Measurements from ENCODE around the gene LMAN1L.

Gene LMAN1L

DNA sequence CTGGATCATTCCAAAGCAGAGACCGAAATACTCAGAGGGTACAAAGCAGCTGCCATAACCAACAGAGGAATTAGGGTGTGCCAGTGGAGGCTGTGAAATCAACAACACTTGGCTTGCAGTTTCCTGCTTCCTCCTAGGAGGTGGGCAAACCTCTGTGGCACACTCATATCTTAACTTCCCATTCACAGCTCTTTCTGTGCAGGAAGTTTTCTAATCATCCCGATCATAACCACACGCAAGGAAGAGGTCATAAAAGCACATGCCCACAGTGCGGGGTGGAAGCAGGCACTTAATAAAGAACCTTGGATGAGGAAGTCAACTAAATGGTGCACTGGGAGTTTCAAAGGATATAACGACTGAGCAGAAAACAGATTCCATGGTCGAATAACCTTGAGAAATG, 55.4 kb downstream of the LMAN1L start:
- TF ChIP-seq, protein P1, sequence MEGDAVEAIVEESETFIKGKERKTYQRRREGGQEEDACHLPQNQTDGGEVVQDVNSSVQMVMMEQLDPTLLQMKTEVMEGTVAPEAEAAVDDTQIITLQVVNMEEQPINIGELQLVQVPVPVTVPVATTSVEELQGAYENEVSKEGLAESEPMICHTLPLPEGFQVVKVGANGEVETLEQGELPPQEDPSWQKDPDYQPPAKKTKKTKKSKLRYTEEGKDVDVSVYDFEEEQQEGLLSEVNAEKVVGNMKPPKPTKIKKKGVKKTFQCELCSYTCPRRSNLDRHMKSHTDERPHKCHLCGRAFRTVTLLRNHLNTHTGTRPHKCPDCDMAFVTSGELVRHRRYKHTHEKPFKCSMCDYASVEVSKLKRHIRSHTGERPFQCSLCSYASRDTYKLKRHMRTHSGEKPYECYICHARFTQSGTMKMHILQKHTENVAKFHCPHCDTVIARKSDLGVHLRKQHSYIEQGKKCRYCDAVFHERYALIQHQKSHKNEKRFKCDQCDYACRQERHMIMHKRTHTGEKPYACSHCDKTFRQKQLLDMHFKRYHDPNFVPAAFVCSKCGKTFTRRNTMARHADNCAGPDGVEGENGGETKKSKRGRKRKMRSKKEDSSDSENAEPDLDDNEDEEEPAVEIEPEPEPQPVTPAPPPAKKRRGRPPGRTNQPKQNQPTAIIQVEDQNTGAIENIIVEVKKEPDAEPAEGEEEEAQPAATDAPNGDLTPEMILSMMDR (IDR thresholded peaks at IDR 0.05): no peak

DNA sequence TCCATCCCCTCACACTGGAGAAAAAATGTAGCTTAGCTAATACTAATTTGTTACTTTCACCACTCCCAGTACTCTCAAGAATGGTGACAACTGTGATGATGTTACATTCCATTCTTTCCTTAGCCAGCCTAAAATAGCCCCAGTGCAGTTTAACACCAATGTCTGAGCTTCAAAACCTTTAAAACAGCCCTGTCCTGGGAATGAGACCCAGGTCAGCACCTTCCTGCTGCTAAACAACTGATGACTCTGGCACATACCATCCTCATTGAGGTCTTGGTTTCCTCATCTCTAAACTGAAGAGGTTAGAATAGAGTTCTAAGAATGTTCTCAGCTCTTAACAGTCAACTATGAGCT, 56.7 kb downstream of the LMAN1L start:
- TF ChIP-seq, protein P1 (IDR thresholded peaks at IDR 0.05): no peak

DNA sequence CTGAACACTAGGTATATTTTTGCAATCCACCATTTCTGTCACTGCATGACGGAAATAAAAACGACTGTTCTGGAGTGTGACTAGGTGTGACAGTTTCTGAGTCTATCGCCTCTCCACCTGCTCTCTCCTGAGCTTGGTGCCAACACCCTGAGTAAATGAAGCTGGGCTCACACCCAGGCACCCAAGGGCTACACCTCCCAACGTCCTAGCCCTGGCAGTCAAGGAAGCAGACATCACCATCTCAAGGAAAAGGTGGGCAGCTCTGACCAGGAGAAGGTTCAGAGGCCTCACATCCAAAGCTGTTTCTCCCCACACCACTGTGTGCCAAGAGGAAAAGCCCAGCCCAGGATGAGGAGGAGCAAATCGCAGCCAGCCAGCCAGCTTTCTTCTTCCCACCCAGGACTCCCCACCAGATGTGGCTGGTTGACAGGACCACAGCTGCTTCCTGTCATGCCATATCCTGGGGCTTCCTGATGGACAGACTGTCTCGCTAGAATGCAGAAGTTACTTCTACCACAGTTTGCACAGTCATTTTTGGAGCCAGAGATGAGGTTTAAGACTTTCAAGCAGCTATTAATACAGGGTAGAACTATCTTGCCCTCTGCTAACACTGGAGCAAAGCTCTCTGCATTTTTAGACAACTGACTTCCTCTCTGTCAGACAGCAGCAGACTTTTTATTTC, 57.2 kb downstream of the LMAN1L start:
- TF ChIP-seq, protein P1 (IDR thresholded peaks at IDR 0.05): no peak

DNA sequence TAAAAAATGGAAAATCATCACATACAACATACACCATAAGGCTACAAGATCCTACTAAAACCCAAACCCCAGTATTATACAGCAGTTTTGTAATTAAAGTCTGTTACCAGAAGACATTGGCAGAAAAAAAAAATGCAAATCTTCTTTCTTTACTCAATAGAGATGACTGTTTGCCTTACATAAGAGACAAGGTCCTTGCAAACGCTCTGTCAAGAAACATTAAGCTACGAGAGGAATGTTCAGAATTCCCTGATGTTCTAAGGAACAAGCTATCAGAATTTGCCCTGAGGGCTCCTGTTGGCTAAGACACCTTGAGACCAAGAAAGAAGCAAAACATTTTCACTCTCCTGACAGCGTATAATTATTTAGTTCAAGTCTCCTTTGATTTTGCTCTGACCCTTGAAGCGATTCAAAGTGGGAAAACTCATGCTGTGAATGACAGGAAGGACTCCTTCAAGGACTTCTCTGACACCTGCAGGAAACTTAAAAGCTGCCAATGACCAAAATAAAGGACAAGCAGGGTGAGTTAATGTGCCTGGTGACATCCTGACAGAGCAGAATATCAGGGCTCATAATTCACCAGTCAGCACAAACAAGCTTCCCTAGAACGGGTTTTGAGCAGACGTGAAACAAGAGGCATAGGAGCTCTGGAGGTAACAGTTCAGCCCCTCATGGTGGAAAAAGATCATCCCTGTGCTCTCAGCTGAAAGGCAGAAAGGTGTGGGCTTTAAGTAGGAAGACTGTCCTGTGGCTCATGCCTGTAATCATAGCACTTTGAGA, 58.0 kb downstream of the LMAN1L start:
- TF ChIP-seq, protein P1 (IDR thresholded peaks at IDR 0.05): no peak

DNA sequence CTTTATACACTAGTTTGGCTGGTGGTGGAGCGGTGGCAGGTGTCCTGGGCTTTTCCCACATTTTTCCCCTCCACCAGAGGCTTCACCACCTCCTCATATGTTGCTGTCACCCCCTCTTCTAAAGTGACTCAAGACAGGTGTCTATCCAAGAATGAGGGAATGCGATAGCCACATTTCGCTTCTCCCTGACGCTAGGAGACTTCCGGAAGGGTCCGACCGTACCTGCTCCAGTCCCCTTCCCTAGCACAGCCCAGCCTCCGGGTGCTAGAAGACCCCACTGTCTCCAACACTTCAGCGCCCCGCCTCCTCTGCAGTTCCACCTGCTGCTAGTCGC, 60.0 kb downstream of the LMAN1L start:
- TF ChIP-seq, protein P1 (IDR thresholded peaks at IDR 0.05): no peak

DNA sequence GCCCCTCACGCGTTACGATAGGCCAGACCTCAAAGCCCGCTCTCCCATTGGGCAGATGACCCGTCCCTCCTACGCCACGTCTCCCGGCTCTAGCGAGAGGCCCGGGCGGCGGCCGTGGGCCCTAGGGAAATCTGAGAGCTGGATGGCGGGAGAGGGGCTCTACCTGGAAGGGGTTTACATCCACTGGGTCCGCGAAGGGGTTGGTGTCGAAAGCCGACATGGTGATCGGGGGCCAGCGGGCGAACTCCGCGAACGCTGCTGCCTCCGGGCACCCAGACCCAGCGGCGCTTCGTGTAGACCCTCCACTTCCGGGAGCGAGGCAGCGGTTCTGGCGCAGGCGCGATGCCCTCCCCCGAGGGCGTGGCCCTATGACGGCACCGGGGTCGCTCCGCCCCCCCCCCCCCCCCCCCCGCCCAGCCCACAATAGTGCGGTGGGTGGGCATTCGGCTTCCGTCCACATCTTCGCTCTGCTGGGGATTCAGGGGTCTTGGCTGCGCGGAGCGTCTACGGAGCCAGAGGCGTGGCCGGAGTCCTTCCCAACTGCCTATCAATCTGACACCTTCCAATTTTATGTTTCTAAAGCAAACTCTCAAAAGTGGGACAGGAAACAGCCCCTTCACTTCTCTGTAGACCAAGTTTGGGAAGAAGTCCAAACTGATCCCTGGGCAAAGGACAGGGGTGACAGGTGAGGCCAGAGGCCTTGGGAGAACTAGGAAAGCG, 60.6 kb downstream of the LMAN1L start, which contains the start of gene SCAMP2:
SCAMP2 (minus strand) TSS at position 330 of the 720 bp plus-strand sequence; CDS start at position 220, 110 bp downstream.
- TF ChIP-seq, protein P1 (IDR thresholded peaks at IDR 0.05): no peak

DNA sequence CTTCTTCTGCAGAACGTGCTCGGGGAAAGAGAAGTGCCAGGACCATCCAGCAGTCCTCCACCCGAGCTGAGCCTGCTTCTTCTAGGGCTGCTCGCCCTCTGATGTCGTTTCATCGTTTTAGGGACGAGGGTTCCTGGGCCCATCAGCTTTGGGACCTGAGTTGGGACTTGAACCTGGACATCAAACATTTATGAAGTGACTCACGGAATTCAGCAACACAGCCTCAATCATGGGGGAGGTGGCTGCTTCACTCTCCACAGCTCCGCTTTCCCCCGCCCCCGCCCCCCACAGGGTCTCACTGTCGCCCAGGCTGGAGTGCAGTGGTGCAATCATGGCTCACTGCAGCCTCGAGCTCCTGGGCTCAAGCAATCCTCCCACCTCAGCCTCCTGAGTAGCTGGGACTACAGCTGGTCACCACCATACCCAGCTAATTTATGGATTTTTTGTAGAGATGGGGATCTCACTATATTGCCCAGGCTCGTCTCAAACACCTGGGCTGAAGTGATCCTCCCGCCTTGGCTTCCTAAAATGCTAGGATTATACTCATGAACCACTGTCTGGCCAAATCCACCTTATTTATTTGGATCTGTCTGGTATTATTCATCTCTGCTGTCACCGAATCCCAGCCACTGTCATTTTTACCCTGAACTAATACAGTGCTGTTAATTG, 61.3 kb downstream of the LMAN1L start:
- TF ChIP-seq, protein P1 (IDR thresholded peaks at IDR 0.05): no peak

All from LNCAP (cell line).